GM19351 (cell line): Measurements from ENCODE around the gene CYB5R2.

Experiments used
- ATAC-seq: cut with Tn5 transposase; IDR thresholded peaks from one replicate; pipeline ENCODE4 v1.9.1; 2021; ENCODE audit warnings: mild to moderate bottlenecking, moderate library complexity; ENCODE audit not compliant: unreplicated experiment

Gene CYB5R2

GRCh38 chr11:7638710-7639642 is 34.3 kb downstream of the CYB5R2 start:
- peak; percentile 75 for ATAC-seq

GRCh38 chr11:7637447-7638157 is 35.7 kb downstream of the CYB5R2 start:
- no peak for ATAC-seq

- no peak for ATAC-seq
Measured at GRCh38 chr11:7636350-7636749, 37.0 kb downstream of the CYB5R2 start.

DNA sequence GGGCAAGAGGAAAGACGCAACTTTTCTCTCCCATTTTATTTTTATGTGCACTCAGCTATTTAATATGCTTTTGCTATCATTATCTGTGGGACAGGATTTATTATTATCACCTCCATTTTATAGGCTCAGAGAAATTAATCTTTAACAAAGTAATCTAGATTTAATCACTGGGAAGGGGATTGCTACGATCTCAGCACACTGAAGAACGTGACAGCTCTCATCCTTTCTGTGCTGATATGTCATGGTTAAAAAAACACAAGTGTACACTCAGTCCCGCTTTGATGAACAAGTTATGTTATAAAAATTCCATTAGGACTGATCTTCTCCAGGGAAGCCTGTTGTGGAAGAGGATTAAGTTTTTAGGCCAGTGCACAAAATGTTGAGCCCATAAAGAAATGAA is 37.6 kb downstream of the CYB5R2 start:
- ATAC-seq, result no peak

- no peak for ATAC-seq
Measured at GRCh38 chr11:7635137-7635536, 38.2 kb downstream of the CYB5R2 start.

DNA sequence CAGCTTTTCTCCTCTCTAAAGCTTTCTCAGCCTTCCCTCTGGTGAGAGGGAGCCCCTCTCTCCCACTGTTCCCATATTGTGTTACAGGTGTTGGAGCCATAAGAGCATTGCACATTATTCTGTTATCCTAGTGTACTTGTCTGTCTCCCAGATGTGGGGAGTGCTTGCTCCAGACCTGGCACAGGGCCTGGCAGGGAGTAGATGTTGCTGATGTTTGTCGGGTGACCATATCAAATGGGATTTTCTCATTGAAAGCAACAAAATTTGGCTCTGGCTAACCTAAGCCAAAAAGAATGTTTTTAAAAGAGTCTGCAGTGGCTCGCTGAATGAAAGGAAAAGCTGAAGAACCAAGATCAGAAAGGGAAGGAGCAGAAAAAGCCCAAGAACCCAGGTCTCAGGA is 41.1 kb downstream of the CYB5R2 start:
- ATAC-seq, result no peak

DNA sequence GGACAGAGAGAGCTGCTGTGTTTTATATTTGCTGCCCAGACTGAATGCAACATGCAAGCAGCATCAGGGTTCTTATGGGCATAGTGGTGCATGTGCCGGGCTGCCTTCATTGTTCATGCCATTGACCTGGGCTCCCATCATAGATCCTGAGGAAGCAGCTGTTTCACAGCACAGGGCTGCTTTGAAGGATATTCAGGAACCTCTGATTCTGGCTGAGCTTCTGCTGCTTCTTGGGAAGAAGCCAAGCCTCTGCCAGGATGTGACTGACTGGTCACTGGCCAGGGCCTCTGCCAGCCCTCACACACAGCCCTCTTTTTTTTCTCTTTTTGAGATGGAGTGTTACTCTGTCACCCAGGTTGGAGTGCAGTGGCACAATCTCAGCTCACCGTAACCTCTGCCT is 43.3 kb downstream of the CYB5R2 start:
- ATAC-seq, result no peak

- ATAC-seq, result no peak
Measured at GRCh38 chr11:7628660-7629059, 44.6 kb downstream of the CYB5R2 start.

GRCh38 chr11:7622721-7623120 is 50.6 kb downstream of the CYB5R2 start:
- ATAC-seq, result no peak

- ATAC-seq, result no peak
Measured at GRCh38 chr11:7621554-7621953, 51.7 kb downstream of the CYB5R2 start.

GRCh38 chr11:7621090-7621489 is 52.2 kb downstream of the CYB5R2 start:
- no peak for ATAC-seq

DNA sequence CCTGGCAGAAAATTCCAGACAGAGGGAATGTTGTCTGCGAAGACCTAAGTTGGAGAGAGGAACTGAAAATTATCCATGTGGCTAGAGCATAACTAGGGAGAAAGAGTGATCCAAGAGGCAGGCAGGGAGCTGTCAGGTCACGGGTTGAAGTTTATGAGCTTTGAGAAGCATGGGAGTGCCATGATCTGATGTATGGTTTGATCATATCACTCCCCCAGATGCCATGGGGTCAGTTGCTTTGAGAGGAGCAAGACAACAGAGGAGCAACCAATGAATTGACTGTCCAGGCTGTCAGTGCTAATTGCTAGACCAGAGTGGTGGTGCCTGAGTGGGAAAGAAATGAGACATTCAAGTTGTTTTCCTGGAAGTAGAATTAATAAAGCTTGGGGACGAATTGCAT is 54.0 kb downstream of the CYB5R2 start:
- ATAC-seq, result no peak

- no peak for ATAC-seq
Measured at GRCh38 chr11:7617032-7617431, 56.3 kb downstream of the CYB5R2 start.
